Lung (tissue), 12 donors: ENCODE results near the gene RRP8. TPM values are rescaled to one million over a fixed set of nuclear protein-coding genes. Genes with fewer than 3 reads are reported as not detected.

Experiments used
- ATAC-seq: fragments of 200-7000 bp; cut with Tn5 transposase; one replicate; pipeline ENCODE4 v1.9.1; 2020; ENCODE audit warnings: moderate number of reproducible peaks; ENCODE audit not compliant: insufficient read depth, low FRiP score
- DNase-seq, 3 donors: peaks; one replicate each; pipeline ENCODE4 v3.0.0-alpha.2; 2013 to 2017
- H3K27ac ChIP-seq, 2 donors: one replicate each; pipeline ENCODE4 v1.5.1; 2013; ENCODE audit warnings: mild to moderate bottlenecking in 2 of 2, moderate library complexity in 2 of 2, control low read depth in 1 of 2, inconsistent platforms in 1 of 2, low read depth in 1 of 2, low read length in 1 of 2
- H3K27me3 ChIP-seq, 3 donors: one replicate each; pipeline ENCODE4 v1.5.1; 2013; ENCODE audit warnings: low read length in 2 of 3; ENCODE audit not compliant: control insufficient read depth in 3 of 3, insufficient read depth in 3 of 3
- H3K36me3 ChIP-seq, 4 donors: one replicate each; pipeline ENCODE4 v1.5.1; 2013; ENCODE audit warnings: low read length in 4 of 4, mild to moderate bottlenecking in 1 of 4, moderate library complexity in 1 of 4; ENCODE audit not compliant: control insufficient read depth in 4 of 4, insufficient read depth in 4 of 4
- H3K4me1 ChIP-seq, 5 donors: one replicate each; pipeline ENCODE4 v1.5.1; 2013; ENCODE audit warnings: low read length in 5 of 5, mild to moderate bottlenecking in 2 of 5, moderate library complexity in 1 of 5; ENCODE audit not compliant: control insufficient read depth in 5 of 5, insufficient read depth in 5 of 5
- H3K4me3 ChIP-seq: one replicate; pipeline ENCODE4 v1.5.1; 2013; ENCODE audit warnings: mild to moderate bottlenecking, control low read depth, moderate library complexity
- H3K9ac ChIP-seq, 2 donors: one replicate each; pipeline ENCODE4 v1.5.1; 2013; ENCODE audit warnings: low read length in 2 of 2, control low read depth in 1 of 2; ENCODE audit not compliant: insufficient read depth in 1 of 2
- H3K9me3 ChIP-seq, 4 donors: one replicate each; pipeline ENCODE4 v1.5.1; 2013; ENCODE audit warnings: low read length in 3 of 4, mild to moderate bottlenecking in 1 of 4, moderate library complexity in 1 of 4; ENCODE audit not compliant: control insufficient read depth in 4 of 4, insufficient read depth in 3 of 4
- WGBS, 2 donors: extraction: QIAGEN DNeasy Blood & Tissue Kit; methylation state at CpG; one replicate each; pipeline ENCODE4 v1.1.7; 2013; 5-methylcytosine and 5-hydroxymethylcytosine counted together
- polyA plus RNA-seq, 2 donors: library from polyadenylated mRNA; stranded (reverse); fragments of 200-250 nt; gene quantifications; one replicate each; pipeline ENCODE4 v1.2.1, GENCODE V29; 2013
- total RNA-seq, 2 donors: library from RNA; depleted of rRNA in 1 of 2; stranded (reverse); fragments of >200 nt in 1 of 2; gene quantifications; one replicate each; pipeline ENCODE4 v1.2.1, GENCODE V29; 2014 to 2021
- TF ChIP-seq, protein P1 (sequence below): IDR thresholded peaks from 2 replicates; pipeline ENCODE4 v1.5.1; 2012; ENCODE audit warnings: mild to moderate bottlenecking; ENCODE audit errors: control extremely low read depth, extremely low read depth
- donor health status: control.
- donor health status: control.
- donor health status: Bipolar disorder and iron deficiency.
- donor health status: healthy.
- donor health status: DM: yes; HTN: yes; CAD: no.

The RRP8 gene
- total and polyA plus RNA-seq, 4 donors = 15.0 to 19.1 (median 16.8) TPM

DNA sequence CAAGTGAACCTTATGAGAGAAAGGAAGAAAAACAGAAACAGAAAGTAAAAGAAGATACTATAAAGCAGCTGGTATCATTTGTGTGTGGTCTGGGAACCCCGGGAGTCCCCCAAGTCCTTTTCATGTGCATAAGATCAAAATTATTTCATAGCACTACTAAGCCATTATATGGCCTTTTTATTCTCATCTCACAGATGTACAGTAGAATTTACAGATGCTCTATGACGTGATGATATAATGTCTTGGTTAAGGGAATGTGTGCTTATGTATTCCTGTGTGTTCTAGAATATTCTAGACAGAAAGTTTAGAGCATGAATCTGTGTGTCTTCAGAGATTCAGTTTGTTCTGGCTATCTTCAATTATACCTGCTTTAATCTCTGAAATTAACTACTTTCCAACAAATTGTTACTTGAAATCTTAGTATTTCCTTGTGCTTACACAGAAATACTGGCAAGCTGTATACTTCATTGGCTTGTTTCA, 24.4 kb upstream of the RRP8 start:
- H3K9ac ChIP-seq = no peak overlapping the region
- no peak overlapping the region for H3K27ac ChIP-seq
- no peaks in the 10 kb centered on the region for H3K27me3 ChIP-seq
- peaks cover 0 to 2% (median 0%) of the 10 kb centered on the region in 4 donors for H3K9me3 ChIP-seq
- no peak overlapping the region for H3K4me3 ChIP-seq
- H3K36me3 ChIP-seq = peaks cover 0 to 70% (median 40%) of the 10 kb centered on the region in 4 donors
- no peaks in the 10 kb centered on the region for H3K4me1 ChIP-seq
- WGBS, 2 donors = 67 to 69% methylated on average over 2 of the region's 2 CpGs
- DNase-seq (no peak), ATAC-seq (no peak)
- TF ChIP-seq, protein P1, sequence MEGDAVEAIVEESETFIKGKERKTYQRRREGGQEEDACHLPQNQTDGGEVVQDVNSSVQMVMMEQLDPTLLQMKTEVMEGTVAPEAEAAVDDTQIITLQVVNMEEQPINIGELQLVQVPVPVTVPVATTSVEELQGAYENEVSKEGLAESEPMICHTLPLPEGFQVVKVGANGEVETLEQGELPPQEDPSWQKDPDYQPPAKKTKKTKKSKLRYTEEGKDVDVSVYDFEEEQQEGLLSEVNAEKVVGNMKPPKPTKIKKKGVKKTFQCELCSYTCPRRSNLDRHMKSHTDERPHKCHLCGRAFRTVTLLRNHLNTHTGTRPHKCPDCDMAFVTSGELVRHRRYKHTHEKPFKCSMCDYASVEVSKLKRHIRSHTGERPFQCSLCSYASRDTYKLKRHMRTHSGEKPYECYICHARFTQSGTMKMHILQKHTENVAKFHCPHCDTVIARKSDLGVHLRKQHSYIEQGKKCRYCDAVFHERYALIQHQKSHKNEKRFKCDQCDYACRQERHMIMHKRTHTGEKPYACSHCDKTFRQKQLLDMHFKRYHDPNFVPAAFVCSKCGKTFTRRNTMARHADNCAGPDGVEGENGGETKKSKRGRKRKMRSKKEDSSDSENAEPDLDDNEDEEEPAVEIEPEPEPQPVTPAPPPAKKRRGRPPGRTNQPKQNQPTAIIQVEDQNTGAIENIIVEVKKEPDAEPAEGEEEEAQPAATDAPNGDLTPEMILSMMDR = no peak

GRCh38 chr11:6626971-6627761, 23.8 kb upstream of the RRP8 start:
- no peak overlapping the region for H3K4me3 ChIP-seq
- 89 to 92% methylated on average over 19 of the region's 19 CpGs for WGBS, 2 donors
- no peak for DNase-seq
- no peak overlapping the region for H3K27ac ChIP-seq
- TF ChIP-seq, protein P1 = no peak
- ATAC-seq = no peak
- H3K27me3 ChIP-seq = no peaks in the 10 kb centered on the region
- no peaks in the 10 kb centered on the region for H3K4me1 ChIP-seq
- no peak overlapping the region for H3K9ac ChIP-seq
- peaks cover 0 to 2% (median 0%) of the 10 kb centered on the region in 4 donors for H3K9me3 ChIP-seq
- H3K36me3 ChIP-seq = peaks cover 0 to 70% (median 38%) of the 10 kb centered on the region in 4 donors

- H3K36me3 ChIP-seq = peaks cover 0 to 68% (median 38%) of the 10 kb centered on the region in 4 donors
- H3K9me3 ChIP-seq = no peaks in the 10 kb centered on the region
- H3K4me3 ChIP-seq = no peak overlapping the region
- H3K4me1 ChIP-seq = no peaks in the 10 kb centered on the region
- TF ChIP-seq, protein P1 = no peak
- H3K27me3 ChIP-seq = no peaks in the 10 kb centered on the region
- no peak for ATAC-seq
- no peak overlapping the region for H3K9ac ChIP-seq
- no peak for DNase-seq
- no peak overlapping the region for H3K27ac ChIP-seq
- WGBS, 2 donors = 88% methylated on average over 17 of the region's 17 CpGs
Observed at GRCh38 chr11:6625832-6626420, 22.5 kb upstream of the RRP8 start.
